ENCODE measurements around the gene ACKR2. TPM values are rescaled to one million over a fixed set of nuclear protein-coding genes. Genes with fewer than 3 reads are reported as not detected.

ACKR2 gene
- total RNA-seq, 1 experiment from 2014 or later: 0.76 TPM

DNA sequence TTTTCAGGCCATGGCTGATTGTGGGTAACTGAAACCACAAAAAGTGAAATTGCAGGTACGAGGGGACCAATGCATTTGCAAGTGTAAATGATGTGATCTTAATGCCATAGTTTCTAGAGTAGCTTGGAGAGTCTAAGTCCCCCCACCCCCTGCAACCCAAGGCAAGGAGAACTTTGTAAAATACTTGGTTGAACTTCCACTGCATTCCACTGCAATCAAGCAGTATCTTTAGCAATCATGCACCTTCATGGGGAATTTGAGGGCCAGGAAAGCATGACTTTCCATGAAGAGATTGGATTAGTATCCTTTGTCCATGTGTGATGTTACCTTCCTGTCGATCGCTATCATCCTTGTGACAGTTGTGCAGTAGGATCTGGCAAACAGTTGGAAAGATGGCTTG lies 77.8 kb downstream of the ACKR2 start (continued):
- TF ChIP-seq, protein P1, sequence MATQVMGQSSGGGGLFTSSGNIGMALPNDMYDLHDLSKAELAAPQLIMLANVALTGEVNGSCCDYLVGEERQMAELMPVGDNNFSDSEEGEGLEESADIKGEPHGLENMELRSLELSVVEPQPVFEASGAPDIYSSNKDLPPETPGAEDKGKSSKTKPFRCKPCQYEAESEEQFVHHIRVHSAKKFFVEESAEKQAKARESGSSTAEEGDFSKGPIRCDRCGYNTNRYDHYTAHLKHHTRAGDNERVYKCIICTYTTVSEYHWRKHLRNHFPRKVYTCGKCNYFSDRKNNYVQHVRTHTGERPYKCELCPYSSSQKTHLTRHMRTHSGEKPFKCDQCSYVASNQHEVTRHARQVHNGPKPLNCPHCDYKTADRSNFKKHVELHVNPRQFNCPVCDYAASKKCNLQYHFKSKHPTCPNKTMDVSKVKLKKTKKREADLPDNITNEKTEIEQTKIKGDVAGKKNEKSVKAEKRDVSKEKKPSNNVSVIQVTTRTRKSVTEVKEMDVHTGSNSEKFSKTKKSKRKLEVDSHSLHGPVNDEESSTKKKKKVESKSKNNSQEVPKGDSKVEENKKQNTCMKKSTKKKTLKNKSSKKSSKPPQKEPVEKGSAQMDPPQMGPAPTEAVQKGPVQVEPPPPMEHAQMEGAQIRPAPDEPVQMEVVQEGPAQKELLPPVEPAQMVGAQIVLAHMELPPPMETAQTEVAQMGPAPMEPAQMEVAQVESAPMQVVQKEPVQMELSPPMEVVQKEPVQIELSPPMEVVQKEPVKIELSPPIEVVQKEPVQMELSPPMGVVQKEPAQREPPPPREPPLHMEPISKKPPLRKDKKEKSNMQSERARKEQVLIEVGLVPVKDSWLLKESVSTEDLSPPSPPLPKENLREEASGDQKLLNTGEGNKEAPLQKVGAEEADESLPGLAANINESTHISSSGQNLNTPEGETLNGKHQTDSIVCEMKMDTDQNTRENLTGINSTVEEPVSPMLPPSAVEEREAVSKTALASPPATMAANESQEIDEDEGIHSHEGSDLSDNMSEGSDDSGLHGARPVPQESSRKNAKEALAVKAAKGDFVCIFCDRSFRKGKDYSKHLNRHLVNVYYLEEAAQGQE (IDR thresholded peaks at IDR 0.05; ENCODE audit: low read depth): no peak

DNA sequence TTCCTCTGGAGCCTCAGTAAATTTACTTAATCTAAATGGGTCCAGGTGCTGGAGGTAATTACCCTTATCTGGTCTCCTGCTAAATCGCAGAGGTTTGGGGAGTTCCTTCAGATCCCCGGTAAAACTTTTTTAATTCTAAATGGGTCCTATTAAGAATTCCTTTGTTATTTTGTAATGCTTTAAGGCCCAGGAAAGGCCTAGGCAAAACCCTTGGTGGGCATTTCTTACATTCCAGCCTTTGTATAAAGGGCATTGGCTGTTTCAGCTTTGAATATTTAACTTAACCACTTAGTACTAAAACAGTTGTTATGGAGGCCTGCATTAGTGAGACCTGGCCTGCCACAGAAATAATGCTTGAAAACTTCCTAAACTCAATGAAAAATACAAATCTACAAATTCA lies 81.8 kb downstream of the ACKR2 start:
- no TSS peak for BruUV-seq (replicated peaks)
- ATAC-seq (no peak), DNase-seq (ENCODE audit: low read depth, low spot score) (no peak)
- Histone ChIP-seq H3K9me3 (ENCODE audit: control insufficient read depth in 1 of 2, insufficient read depth in 1 of 2, low read depth in 1 of 2, low read length in 2 of 2) (no peaks in the 10 kb centered on the region), H3K79me2 (ENCODE audit: insufficient read depth, low read length) (no peaks in the 10 kb centered on the region), H3K4me3 (replicated peaks in 1 of 2; ENCODE audit: low read depth in 1 of 2, low read length in 2 of 2) (no peak overlapping the region), H3K9me2 (ENCODE audit: insufficient read depth) (no peaks in the 10 kb centered on the region), H3K27me3 (ENCODE audit: insufficient read depth, low read length) (no peaks in the 10 kb centered on the region), H3K36me3 (ENCODE audit: control insufficient read depth in 1 of 2, insufficient read depth in 2 of 2, low read length in 2 of 2) (no peaks in the 10 kb centered on the region), H3K4me1 (ENCODE audit: control insufficient read depth in 1 of 2, insufficient read depth in 2 of 2, low read length in 2 of 2) (no peaks in the 10 kb centered on the region; a peak in 1 of 4 replicates), H3K27ac (ENCODE audit: low read depth, low read length) (no peak overlapping the region), H2AFZ (ENCODE audit: low read depth, low read length, poor library complexity, severe bottlenecking) (no peak overlapping the region), H3K4me2 (ENCODE audit: low read length) (no peak overlapping the region), H3K9ac (ENCODE audit: low read length) (no peak overlapping the region), H4K20me1 (ENCODE audit: insufficient read depth) (no peaks in the 10 kb centered on the region)
- TF ChIP-seq EGR1 (IDR thresholded peaks at IDR 0.05; ENCODE audit: low read depth) (no peak), CBX3 (IDR thresholded peaks at IDR 0.05; ENCODE audit: low read depth) (no peak), POLR2A (IDR thresholded peaks at IDR 0.05; ENCODE audit: borderline replicate concordance, extremely low read depth, insufficient read depth, insufficient read length) (no peak), ZBTB33 (IDR thresholded peaks at IDR 0.05; ENCODE audit: extremely low read depth, insufficient replicate concordance, low read length) (no peak), EZH2phosphoT487 (IDR thresholded peaks at IDR 0.05; ENCODE audit: borderline replicate concordance) (no peak), ATF3 (IDR thresholded peaks at IDR 0.05) (no peak), FOSL1 (IDR thresholded peaks at IDR 0.05; ENCODE audit: low read depth) (no peak), EZH2 (IDR thresholded peaks at IDR 0.05) (no peak), TCF7L2 (IDR thresholded peaks at IDR 0.05; ENCODE audit: borderline replicate concordance, extremely low read depth, insufficient read depth, insufficient read length) (no peak)
- TF ChIP-seq, protein P1 (IDR thresholded peaks at IDR 0.05; ENCODE audit: low read depth): no peak
- TF ChIP-seq, protein P2, sequence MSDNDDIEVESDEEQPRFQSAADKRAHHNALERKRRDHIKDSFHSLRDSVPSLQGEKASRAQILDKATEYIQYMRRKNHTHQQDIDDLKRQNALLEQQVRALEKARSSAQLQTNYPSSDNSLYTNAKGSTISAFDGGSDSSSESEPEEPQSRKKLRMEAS (IDR thresholded peaks at IDR 0.05): no peak
- ChIA-PET POLR2A (no interaction called here), CTCF (no interaction called here), RAD21 (ENCODE audit: low non-redundant PET in 1 of 2, low total read pairs in 2 of 2, uncharacterized antibody in 2 of 2, unreplicated experiment in 2 of 2) (no interaction called here)
- intact Hi-C loops (cut with micrococcal nuclease): no loop called here
